GM21423 (cell line): ENCODE data around the gene IQCE.
"Not testable (repeated sequence)": the region's sequence is repeated elsewhere in the genome, so short reads cannot be mapped to it uniquely, and the experiment has no call there.

Source experiments
- ATAC-seq: cut with Tn5 transposase; IDR thresholded peaks from one replicate; pipeline ENCODE4 v1.9.1; 2021; ENCODE audit warnings: mild to moderate bottlenecking, moderate library complexity; ENCODE audit not compliant: unreplicated experiment

IQCE gene

GRCh38 chr7:2520761-2521290 is 38.0 kb upstream of the IQCE start:
- no peak for ATAC-seq

- no peak for ATAC-seq
Measured at GRCh38 chr7:2521341-2521745, 37.4 kb upstream of the IQCE start.

GRCh38 chr7:2521952-2522591 is 36.7 kb upstream of the IQCE start:
- no peak for ATAC-seq

DNA sequence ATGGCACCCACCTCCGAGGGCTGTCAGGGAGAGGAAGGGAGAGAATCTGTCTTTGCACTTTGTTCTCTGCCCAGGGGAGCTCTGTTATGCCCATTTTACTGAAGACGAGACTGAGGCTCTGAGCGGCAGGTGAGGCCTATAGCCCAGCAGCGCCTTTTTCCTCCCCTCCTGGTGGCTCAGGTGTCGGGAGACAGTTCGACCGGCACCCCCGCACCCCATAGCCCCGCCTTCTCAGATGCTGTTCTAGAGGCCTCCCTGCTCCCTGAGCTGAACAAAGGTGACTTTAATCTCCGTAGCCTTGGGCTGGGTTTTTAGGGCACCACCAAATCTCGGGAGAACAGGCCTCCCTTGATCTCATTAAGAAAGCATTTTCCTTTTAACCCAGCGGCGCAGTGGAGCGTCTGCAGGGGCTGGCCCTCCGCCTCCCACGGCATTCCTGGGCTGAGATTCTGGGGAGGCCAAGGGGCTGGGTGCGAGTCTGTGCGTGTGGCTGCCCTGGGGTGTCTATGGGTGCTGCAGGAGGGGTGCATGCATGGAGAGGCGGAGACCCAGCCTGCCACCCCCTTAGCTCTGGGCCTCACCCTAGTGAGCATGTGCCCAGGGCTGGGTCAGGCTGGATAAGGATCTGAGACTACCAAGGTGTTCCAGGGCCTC is 35.9 kb upstream of the IQCE start:
- no peak for ATAC-seq

DNA sequence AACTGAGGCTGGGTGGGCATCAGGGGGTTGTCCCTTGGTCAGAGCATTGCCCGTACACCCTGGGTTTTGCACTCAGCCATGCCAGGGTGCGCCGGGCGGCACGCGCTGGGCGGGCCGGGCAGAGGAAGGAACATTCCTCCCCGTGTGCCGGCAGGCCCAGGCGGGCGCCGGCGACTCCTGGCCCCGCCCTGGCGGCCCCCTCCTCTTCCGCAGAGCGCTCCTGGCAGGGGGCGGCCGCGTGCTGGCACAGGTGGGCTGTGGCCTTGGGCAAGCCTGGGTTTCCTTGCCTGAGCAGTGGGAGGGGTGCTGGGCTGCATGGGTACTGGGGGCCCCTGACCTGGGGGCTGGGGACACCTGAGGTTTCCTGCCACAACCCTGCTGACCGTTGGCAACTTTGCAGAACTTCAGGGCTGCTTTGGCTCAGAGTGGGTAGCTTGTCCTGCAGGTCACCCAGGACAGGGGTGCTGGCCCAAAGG is 35.3 kb upstream of the IQCE start:
- no peak for ATAC-seq

DNA sequence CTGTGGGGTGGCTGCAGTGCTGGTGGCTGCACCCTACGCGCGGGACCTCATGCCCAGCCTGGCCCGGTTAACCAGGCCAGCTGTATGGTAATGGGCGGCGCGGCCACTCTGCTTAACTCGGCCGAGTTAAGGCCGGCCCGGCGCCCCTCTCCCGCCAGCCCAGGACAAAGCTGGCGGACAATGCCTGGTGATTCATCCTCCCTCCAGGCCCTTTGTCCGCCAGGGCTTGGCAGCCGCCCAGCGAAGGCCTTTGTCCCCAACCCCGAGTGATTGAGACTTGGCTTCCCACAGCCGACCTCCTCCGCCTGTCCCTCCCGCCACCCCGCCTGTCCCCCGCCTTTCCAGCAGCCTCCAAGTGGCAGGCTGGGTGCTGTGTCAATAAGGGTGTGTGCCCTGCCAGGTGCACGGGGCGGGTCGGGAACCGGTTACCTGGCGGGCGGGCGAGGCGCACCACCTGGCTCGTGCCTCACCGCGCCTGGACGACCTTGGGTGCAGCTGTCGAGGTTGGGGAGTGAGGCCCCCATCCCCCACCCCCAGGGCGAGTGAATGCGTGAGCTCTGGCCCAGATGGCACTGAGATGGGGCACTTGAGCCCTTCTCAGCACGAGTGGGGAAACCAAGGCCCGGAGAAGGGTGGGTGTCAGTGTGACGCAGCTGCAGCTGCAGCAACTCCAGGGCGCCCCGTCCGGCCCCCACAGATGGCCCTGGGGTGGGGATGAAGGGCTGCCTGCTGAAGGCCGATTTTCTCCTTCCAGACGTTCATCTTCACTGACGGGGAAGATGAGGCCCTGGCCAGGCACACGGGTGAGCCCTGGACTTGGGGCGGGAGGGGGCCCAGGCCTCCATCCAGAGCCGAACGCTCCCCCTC is 34.6 kb upstream of the IQCE start:
- ATAC-seq: no peak

- ATAC-seq: no peak
Measured at GRCh38 chr7:2524808-2525657, 33.7 kb upstream of the IQCE start.

DNA sequence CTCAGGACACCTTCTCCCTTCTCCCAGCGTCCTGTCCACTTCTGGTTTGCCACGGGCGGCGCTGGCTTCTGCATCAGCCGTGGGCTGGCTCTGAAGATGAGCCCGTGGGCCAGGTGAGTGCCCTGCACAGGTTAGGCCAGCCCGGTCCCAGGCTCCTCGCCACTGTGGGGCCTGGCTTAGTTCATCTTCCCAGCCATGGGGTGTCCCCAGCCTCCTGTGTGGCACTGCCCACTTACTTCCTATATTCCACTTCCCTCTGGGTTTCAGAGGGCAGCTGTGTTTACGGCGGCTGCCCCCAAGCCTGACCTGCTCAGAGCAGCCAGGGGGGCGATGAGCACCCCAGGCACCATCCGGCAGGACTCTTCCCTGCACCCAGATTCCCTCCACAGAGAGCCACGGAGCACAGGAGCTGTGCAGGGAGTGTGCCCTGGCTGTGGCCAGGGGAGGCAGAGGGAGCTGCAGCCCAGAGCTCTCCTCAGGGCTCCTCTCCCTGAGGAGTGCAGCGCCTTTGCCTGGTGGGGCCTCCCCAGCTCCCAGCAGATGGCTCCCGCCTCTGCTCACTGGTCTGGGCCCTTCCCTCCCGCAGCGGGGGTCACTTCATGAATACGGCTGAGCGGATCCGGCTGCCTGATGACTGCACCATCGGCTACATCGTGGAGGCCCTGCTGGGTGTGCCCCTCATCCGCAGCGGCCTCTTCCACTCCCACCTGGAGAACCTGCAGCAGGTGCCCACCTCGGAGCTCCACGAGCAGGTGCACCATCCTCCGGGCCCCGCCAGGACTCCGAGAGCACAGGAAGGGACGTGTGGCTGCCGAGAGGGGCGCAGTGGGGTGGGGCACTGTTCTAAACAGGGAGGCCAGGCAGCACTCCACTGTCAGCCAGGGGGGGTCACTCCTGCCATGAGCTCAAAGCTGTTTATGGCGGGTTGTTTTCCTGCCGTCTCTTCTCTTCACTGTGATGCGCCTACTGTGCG is 32.8 kb upstream of the IQCE start:
- no peak for ATAC-seq

DNA sequence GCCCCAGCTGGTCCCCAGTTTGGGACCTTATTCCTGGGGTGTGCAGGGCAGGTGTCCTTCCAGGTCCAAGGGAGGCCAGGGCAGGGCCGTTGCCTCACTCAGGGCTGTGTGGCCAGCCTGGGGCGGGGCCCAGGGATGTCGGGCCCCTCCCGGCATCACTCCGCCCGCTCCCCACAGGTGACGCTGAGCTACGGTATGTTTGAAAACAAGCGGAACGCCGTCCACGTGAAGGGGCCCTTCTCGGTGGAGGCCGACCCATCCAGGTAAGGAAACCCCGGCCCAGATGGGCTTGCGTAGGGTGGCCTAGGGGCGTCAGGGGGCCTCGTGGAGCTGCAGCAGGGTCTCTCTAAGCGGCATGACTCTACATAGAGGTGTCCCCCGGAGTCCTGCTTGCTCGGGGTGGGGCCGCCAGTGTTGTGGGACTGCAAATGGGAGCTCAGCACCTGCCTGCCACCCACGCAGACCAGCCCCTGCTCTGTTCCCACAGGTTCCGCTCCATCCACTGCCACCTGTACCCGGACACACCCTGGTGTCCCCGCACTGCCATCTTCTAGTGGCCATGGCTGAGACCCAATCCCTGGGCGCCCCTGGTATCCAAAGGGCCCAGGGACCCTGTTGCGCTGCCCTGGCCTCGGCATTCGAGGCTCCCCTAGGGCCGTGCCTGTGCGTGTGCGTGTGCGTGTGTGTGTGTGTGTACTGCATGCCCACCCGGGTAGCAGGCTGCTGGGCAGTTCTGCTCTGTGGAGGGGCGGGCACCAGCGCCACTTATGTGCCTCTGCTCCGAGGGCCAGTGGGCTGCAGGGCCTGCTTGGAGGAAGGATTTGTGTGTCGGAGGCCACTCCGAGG is 31.9 kb upstream of the IQCE start:
- ATAC-seq: no peak

DNA sequence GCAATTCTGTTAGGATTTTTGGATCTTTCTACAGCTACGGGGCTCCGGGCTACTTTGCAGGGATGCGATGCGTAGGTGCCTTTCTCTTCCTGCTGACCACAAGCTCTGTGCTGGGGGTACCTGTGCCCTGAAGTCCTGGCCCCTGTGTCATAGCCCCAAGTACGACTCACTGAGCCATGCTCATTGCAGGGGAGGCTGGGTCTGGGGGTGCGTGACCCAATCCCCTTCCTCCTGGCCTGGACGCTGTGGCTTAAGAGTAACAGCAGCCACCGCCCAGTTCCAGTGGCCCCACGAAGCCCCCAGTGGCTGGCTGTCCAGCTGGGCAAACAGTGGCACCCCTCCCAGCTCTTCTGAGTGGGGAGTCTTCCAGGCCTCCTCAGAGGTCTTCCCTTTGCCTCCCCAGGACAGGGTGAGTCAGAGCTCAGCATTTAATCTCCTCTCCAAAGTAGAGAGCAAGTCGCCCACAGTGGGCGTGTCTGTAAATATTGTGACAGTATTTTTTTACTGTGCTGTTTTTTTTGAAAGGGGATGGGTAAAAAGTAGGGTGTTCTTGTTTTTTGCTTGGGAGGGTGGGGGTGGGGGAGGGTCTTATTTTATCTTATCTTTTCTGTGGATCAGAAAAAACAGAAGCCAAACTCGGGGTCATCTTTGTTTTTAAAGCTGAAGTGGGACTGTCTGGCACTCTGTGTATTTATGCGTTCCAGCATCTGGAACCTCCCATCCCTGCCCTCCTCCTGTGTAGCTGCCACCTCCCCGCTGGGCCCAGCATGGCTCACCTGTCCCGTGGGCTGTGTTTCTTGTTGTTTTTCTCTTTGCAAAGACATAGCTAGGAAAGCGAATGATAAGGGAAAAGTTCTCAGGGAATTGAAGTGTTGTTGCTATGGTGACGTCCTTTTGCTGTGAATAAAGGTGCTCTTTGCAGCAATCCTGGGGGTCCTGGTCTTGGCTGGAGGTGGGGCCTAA is 31.0 kb upstream of the IQCE start:
- ATAC-seq: no peak

DNA sequence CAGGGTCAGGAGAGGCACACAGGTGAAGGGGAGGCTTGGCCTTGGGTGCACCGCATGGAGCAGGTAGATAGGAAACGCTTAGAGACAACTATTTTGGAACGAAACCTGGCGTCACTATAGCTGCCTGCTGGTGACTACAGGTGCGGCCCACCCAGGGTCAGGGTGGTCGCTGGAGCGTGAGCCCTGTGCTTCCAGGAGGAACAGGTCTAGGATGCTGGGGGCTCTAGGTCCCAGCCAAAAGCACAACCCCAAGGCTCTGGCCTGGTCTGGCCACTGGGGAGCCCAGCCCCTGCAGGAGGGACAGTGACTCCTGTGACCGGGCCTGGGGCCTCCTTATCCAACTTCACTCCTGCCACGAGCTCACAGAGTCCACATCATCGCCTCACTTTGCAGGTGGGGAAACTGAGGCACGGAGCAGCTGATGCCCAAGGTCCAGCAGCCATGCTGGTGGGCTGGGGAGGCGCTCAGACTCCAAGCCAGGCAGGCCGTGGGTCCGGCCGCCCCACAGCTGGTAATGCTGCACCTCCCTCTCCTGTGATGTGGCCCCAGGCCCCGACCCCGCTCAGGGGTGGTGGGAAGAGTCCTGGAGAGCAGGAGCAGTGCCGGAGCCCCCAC is 30.2 kb upstream of the IQCE start:
- ATAC-seq: no peak

DNA sequence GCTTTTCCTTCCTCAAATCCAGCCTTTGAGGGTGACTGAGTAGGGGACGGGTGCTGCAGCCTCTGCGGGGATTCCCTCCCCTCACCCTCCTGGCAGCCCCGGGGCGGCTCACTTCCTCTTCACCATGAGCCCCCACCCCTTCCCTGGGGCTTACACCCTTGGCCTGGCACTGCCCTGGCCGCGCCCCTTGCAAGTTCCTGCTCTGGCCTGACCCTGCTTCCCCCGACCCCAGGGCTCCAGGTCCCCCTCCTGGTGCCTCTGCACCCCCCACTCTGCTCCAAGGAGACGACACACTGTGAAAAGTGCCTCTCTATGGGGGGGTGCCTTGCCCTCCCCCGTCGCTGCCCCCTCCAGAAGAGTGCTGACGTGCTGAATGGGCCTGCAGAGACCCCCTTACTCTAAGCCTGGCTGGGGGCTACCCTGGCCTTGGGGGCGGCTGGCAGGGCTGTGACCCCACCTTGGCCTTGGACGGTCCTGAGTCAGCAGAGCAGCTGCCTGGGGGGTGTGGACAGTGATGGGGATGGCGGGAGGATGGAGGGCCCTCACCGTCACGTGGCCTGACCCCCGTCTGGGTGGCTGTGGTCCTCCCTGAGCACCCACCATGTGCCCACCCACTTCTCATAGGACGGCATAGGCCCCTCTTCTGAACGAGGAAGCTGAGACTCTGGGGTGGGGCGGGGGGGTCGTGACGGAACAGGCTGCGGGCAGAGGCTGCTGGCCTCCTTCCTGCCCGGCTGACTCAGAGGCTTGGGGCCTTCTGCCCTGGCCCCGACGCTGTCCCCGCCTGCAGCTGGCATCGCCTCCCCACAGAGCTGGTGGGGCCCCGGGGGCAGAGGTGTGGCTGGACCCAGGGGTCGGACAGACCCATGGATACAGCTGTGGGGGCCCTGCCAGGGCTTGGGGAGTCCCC is 29.4 kb upstream of the IQCE start:
- peak; percentile 37 for ATAC-seq

GRCh38 chr7:2530071-2530987 is 28.4 kb upstream of the IQCE start:
- ATAC-seq: peak; percentile 42

GRCh38 chr7:2530994-2531795 is 27.6 kb upstream of the IQCE start:
- not testable (repeated sequence) for ATAC-seq
